ENCODE measurements around the gene DEFB118.
"Not testable (repeated sequence)": the region's sequence is repeated elsewhere in the genome, so short reads cannot be mapped to it uniquely, and the experiment has no call there.

Gene DEFB118, protein sequence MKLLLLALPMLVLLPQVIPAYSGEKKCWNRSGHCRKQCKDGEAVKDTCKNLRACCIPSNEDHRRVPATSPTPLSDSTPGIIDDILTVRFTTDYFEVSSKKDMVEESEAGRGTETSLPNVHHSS

GRCh38 chr20:31368301-31368700, at the start of gene DEFB118:
TSS of gene DEFB118 (plus strand) at chr20:31368601. CDS start at chr20:31368651, 50 bp downstream.
- intact Hi-C loops (cut with DNase I), result no loop called here
- no peak for DNase-seq

DNA sequence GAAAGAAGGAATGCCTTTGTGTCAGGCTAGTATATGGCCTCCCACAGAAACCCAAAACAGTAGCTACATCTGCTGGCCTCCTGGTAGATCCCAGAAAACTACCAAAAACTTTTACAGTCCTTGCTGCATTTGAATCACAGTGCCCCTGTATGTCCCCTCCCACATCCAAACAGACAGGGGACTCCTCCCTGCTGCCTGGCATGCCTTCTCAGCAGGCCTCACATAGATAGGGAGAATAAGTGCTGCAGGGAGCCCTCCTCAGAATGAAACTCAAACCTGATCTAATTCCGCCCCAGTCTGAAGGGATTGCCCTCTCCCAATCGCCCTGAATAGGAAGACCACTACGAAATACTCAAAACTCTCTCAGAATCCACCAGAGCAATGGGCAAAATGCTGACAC, 45.9 kb upstream of the DEFB118 start:
- intact Hi-C loops (cut with DNase I), result no loop called here
- no peak for DNase-seq

DNA sequence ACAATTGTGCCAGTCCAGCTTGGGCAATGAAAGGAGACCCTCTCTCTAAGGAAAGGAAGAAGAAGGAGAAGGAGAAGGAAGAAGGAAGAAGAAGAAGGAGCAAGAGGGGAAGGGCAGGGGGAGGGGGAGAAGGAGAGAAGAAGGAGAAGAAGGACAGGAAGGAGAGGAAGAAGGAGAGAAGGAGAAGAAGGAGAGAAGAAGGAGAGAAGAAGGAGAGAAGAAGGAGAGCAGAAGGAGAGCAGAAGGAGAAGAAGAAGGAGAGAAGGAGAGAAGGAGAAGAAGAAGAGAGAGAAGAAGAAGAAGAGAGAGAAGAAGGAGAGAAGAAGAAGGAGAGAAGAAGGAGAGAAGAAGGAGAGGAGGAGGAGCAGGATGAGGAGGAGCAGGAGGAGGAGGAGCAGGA, 37.5 kb upstream of the DEFB118 start:
- intact Hi-C loops (cut with DNase I), result no loop called here
- DNase-seq, result no peak

DNA sequence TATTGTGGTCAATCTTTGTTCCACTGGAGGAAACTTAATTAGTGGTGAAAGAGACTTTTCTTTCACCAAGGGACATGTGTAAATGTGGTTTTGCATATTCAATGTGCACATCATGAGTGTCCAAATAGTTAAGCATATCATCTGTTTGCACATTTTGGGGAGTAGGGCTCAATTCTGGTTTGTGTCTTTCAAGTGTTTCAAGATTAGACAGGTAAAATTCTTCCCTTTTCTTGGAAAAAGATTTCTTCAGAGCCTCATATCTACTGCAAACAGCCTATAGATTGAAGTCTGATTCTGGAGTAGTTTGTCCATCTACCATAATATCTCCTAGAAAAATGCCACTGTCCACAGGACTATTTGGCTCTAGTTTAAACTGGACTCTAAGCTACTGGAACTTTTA, 26.9 kb upstream of the DEFB118 start:
- intact Hi-C loops (cut with DNase I), result no loop called here
- DNase-seq, result no peak

DNA sequence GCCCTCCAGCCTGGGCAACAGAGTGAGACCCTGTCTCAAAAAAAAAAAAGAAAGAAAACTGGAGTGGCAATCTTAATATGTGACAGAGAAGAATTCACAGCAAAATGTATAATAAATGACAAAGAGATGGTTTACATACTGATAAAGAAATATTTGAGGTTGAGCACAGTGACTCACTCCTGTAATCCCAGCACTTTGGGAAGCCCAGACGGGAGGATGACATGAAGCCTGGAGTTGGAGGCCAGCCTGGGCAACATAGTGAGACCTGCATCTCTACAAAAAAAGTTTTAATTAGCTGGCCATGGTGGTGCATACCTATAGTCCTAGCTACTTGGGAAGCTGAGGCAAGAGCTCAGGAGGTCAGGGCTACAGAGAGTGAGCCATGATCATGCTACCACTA, 12.4 kb upstream of the DEFB118 start:
- intact Hi-C loops (cut with DNase I), result no loop called here
- no peak for DNase-seq

DNA sequence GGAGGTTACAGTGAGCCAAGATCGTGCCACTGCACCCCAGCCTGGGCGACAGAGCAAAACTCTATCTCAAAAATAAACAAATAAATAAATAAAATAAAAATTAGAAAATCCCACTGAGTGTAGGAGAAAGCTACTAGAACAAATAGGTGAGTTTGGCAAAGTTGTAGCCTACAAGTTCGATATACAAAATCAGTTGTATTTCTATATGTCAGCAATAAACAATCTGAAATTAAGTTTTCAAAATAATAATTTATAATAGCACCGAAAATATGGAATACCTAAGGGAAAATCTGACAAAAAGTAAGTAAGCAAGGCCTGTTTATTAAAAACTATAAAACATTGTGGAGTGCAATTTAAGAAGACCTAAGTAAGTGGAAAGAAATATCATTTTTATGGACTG, 5.1 kb upstream of the DEFB118 start:
- intact Hi-C loops (cut with DNase I), result no loop called here
- no peak for DNase-seq

DNA sequence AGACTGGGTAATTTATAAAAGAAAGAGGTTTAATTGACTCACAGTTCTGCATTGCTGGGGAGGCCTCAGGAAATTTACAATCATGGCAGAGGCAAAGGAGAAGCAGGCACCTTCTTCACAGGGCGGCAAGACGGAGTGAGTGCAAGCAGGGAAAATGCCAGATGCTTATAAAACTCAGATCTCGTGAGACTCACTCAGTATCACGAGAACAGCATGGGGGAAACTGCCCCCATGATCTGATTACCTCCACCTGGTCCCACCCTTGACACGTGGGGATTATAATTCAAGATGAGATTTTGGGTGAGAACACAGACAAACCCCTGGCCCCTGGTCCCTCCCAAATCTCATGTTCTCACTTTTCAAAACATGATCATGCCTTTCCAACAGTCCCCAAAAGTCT, 4.1 kb upstream of the DEFB118 start:
- intact Hi-C loops (cut with DNase I); DNase-seq: not testable (repeated sequence)

- intact Hi-C loops (cut with DNase I), result no loop called here
These were observed 5.9 kb downstream of the DEFB118 start for GRCh38 chr20:31374346-31374745.

GRCh38 chr20:31390490-31390889, 22.1 kb downstream of the DEFB118 start, which contains the start of gene DEFB119:
TSS of gene DEFB119 (minus strand) at chr20:31390590. CDS start at chr20:31390483, 107 bp downstream.
- no peak for DNase-seq
- intact Hi-C loops (cut with DNase I), result no loop called here

More at GRCh38 chr20:31374346-31374745, 5.9 kb downstream of the DEFB118 start:
- DNase-seq, result no peak

GRCh38 chr20:31392836-31393235, 24.4 kb downstream of the DEFB118 start:
- DNase-seq, result no peak
- intact Hi-C loops (cut with DNase I), result no loop called here

DNA sequence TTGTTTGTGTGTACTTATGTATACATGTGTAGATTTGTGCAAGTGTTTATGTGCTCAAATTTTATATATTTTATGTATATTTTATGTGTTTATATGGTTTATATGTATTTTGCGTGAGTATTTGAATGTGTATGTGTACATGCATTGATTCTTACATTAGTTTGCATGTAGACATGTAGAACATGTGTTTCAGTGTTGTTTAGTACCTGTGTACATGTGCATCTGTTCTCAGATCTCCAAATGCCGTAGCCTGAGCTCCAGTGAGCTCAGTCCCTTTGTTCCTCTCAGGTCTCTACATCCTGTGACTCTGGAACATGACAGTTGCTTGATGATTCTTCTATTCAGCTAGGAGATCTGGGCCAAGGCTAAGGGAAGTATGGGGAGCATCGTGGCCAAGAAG, 26.5 kb downstream of the DEFB118 start:
- no peak for DNase-seq
- intact Hi-C loops (cut with DNase I), result no loop called here

- intact Hi-C loops (cut with DNase I), result no loop called here
These were observed 35.5 kb downstream of the DEFB118 start for GRCh38 chr20:31403886-31404285.

DNA sequence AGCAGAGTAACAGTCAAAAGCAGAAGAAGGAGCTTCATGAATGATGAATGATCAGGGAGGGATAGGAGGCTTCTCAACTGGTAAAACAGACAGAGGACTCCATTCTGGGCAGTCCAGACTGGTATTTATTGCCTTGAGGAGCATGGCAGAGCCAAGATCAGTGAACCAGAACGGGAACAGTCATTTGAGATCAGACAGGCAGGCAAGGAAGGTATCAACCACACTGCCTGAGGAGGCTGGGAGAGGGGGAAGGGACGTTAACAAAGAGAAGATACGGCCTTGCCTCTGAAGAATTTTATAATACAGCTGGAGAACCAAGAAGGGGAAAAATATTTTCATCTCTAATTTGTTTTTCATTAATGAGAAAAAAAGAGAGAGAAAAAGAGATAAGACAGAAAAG, 37.7 kb downstream of the DEFB118 start, which contains the start of gene DEFB121:
TSS of gene DEFB121 (minus strand) at position 101 of the 400 bp plus-strand sequence. CDS start at position 38, 63 bp downstream.
- intact Hi-C loops (cut with DNase I), result no loop called here
- no peak for DNase-seq

More at GRCh38 chr20:31403886-31404285, 35.5 kb downstream of the DEFB118 start:
- DNase-seq, result no peak

DNA sequence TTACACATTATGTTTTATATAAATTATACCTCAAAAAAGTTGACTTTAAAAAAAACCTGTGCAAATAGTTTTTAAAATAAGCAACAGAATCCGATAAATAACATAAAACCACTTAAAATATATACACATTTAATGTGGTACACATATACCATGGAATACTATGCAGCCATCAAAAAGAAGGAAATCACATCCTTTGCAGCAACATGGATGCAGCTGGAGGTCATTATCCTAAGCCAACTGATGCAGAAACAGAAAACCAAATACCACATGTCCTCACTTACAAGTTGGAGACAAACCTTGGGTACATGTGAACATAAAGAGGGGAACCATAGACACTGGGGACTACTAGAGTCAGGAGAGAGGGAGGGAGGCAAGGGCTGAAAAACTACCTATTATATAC, 41.6 kb downstream of the DEFB118 start:
- DNase-seq, result no peak
- intact Hi-C loops (cut with DNase I), result no loop called here

DNA sequence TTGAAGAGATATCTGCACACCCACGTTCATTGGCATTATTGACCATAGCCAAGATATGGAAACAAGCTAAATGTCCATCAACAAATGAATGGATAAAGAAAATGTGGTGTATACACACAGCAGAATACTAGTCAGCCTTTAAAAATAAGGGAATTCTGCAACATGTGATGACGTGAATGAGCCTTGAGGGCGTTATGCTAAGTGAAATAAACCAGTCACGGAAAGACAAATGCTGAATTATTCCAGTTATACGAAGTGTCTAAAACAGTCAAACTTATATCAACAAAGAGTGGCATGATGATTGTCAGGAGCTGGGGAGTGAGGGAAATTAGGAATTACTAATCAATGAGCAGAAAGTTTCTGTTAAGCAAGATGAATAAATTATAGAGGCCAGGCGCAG, 46.0 kb downstream of the DEFB118 start:
- DNase-seq, result no peak
- intact Hi-C loops (cut with DNase I), result no loop called here

DNA sequence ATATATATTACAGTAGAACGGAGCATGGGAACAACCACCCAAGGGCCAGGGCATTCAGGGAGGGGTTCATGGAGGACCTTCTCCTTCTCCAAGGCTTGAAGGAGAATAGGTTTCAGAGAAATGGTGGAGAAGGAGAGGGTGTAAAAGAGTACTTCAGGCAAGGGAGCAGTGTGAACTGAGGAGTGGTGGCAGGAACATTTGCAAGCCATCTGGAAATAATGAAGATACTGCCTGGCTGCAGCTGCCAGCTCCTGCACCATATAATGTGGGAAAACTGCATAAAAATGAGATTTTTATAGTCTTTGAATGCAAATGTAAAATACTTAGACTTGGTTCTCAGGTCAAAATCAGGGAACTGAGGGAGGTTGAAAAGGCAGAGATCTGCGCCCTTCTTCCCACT, 47.3 kb downstream of the DEFB118 start:
- intact Hi-C loops (cut with DNase I), result no loop called here
- no peak for DNase-seq

DNA sequence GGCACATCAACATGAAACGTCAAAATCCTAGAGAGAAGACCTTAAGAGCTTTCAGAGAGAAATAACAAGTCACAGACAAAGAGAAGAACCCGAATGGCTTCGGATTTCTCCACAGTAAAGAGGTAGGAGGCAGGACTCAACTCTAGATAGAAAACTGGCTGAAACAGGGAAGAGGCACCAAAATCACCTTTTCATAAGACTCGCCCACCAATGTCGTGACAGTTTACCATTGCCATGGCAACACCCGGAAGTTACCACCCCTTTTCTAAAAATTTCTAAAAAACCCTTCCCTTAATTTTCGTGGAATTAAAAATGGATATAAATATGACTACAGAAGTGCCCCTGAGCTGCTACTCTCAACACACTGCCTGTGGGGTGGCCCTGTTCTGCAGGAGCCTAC, 49.9 kb downstream of the DEFB118 start:
- no peak for DNase-seq
- intact Hi-C loops (cut with DNase I), result no loop called here
